GM12874 (cell line): ENCODE data around the gene TNPO3.

Source experiments
- TF ChIP-seq, protein P1 (sequence below): IDR thresholded peaks from 2 replicates; pipeline ENCODE4 v1.5.1; 2011; ENCODE audit warnings: low read depth, mild to moderate bottlenecking, control low read depth, low read length, moderate library complexity; ENCODE audit not compliant: insufficient read depth

The TNPO3 gene

DNA sequence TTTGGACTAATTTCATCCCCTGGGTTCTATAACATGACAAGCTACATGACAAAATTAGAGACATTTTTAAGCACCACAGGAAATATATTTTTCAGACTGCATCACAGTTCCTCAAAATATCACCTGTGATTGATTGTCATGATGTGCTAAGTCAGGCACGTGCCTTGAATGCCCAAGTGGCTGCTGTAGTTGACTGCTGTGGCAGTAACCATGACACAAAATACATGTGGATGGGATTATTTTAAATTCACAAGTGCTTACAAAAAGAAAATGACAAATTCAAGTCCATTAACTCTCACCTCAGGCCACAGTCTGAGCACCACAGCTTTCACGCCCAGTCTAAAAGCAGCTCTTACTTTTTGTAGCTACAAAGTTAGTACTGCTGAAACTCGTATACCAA is 45.5 kb downstream of the TNPO3 start:
- TF ChIP-seq, protein P1, sequence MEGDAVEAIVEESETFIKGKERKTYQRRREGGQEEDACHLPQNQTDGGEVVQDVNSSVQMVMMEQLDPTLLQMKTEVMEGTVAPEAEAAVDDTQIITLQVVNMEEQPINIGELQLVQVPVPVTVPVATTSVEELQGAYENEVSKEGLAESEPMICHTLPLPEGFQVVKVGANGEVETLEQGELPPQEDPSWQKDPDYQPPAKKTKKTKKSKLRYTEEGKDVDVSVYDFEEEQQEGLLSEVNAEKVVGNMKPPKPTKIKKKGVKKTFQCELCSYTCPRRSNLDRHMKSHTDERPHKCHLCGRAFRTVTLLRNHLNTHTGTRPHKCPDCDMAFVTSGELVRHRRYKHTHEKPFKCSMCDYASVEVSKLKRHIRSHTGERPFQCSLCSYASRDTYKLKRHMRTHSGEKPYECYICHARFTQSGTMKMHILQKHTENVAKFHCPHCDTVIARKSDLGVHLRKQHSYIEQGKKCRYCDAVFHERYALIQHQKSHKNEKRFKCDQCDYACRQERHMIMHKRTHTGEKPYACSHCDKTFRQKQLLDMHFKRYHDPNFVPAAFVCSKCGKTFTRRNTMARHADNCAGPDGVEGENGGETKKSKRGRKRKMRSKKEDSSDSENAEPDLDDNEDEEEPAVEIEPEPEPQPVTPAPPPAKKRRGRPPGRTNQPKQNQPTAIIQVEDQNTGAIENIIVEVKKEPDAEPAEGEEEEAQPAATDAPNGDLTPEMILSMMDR, result no peak

DNA sequence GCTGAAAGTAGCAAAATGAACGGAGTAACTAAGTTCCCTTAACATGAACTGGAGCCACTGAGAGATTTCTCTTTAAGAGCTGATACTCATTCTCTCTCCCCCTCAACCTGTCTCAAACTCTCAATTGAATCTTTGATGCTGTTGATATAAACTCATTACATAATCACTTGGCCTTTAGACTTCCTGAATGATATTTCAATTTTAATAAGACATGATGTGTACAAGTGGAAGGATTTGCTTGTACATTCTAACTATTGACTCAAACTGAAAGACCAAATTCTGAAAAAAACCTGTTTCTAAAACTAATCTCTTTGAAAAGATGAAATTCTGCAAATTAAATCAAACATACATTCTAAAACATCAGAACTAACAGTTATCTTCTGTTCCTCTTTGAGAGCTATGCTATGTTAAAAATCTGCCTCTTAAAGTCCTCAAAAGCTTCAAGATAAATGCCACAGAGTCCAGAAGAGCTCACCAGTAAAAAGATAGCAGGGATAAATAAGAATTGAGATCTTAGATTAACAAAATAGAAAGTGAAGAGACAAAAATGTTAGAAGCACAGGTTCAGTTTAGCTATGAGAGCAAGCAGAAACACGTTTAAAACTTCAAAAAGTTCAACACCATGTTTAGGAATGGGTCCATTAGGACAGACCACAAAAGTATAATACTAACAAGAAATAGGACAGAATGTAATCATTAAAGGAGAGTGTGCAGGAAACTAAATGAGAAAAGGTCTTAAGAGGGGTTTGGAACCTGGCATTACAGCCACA is 46.1 kb downstream of the TNPO3 start:
- TF ChIP-seq, protein P1, result no peak

DNA sequence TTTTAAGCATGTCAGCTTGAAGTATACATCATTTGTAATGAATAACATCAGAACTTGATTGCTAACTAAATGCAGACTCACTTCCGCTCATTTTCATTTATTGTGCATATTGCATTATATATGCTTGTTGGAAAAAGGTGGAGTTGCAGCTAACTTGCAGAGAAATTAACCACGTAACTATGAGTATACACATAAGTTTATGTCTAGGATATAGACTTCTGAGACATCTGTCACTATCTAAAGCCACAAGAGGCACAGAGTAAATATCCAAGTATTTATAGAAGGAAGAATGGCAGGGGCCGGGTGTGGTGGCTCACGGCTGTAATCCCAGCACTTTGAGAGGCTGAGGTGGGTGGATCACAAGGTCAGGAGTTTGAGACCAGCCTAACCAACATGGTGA is 47.3 kb downstream of the TNPO3 start:
- TF ChIP-seq, protein P1, result no peak

DNA sequence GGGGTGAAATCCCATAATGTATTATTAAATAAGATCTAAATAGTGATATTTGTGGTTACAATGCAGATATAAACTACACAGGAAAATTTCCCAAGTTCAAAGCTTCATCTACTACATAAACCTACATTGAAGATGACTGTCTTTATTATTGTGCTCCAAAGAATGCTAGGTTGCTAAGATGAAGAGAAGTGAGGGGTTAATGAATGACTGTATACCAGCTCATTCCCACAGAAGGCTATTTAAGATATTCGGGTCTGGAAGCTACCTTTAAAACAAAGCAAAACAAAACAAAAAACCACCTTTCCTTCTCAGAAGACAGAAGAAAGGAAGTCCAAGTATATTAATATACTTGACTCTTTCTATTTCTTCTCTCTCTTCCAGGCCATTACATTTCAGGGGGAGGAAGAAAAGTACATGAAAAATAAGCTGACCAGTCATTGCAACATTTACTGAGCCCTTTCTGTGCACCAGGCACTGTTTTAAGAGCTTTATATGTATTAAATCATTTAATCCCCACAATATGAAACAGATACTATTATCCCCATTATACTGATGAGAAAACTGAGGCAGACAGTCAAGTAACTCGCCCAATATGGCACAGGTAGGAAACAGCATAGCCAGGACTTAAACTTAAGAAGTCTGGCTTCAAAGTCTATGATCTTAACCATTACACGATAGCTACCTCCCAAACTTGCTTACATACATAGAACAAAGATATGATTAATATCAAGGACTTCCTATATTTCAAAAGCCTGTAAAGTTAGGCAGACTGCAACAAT is 48.1 kb downstream of the TNPO3 start:
- TF ChIP-seq, protein P1, result no peak

DNA sequence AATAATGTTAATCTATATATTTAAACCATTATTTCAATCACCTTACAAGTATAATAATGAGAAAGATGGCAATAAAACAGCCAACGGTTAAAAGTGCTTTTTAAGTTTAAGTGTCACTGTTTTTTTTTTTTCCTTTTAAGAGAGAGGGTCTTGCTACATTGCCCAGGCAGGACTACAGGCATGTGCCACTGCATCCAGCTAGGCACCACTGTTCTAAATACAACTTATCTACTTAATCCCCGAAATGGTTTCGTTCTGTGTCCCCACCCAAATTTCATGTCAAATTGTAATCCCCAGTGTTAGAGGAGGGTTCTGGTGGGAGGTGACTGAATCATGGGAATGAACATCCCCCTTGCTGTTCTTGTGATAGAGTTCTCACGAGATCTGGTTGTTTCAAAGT is 49.7 kb downstream of the TNPO3 start:
- TF ChIP-seq, protein P1, result no peak

DNA sequence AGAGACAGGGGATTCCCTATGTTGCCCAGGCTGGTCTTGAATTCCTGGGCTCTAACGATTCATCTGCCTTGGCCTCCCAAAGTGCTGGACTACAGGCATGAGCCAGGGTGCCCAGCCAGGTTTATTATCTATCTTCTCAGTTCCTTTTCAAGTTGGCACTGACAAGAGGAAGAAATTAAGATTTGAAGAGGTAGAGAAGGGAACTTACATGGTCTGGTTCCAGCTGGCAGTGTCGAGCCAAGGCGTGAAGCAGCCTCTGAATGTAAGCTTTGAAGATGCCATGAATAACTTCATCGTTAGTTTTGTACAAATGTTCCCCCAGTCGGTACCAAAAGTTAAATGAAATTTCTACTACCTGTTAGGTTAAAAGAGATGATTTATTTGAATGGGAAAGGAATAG is 57.7 kb downstream of the TNPO3 start:
- TF ChIP-seq, protein P1, result no peak

DNA sequence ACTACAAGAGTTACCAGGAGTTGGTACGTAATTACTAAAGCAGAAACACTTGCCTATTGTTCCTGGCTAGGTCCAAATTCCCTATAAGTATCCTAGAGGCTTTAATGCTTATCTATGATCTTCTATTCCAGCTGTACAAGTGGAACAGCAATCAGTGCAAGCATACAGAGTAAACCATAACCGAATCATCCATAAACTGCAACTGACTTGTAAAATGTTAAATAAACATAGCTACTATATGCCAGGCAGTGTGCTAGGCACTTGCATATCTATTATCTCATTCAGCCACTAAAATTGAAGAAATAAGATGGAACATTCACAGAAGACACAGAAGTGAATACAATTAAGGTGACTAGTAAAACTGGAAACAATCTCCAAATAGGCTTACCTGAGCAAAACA is 61.5 kb downstream of the TNPO3 start:
- TF ChIP-seq, protein P1, result no peak
